ENCODE measurements around the gene HSDL2. TPM values are rescaled to one million over a fixed set of nuclear protein-coding genes. Genes with fewer than 3 reads are reported as not detected.

Gene HSDL2
- total RNA-seq, 1 experiment from 2014 or later: 32.2 TPM

DNA sequence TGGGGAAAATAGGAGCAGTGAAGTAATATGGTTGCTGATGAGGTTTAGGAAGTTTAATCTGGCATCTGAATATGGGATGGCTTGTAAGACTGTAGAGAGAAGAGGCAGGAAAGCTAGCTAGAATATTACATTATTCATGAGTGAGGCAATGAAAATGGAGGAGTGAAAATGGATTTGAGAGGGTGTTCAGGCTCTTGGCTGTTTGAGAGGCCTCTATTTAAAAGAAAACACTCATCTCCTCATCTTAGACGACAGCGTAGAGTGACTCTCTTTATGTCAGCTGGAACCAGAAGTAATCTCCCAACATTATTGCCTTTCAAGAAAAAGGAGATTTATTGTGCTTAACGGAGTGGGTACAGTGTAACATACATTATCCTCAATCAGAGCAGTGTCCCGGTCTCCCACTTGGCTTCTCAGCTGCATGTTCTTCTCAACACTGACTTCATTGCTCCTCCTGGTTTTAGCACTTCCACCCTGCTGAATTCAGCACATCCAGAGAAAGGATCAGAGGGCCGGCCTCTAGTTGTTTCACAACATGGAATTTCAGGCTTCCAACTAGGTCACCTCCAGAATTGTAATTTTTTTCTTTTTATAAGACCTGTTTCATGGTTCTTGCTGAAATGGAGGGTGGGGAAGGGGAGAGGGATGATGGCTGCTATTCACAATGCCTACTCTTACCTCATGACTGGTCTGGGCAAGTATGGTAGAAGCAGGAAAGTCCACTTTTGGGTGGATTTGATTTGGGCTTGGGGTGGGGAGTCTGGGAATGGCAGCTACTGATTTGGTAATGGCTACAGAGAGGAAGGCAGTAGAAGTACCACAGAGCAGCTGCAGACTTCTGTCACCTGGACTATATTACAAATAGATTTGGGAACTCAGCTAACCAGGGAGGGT is 53.8 kb downstream of the HSDL2 start:
- CTCF ChIA-PET: no interaction called here

DNA sequence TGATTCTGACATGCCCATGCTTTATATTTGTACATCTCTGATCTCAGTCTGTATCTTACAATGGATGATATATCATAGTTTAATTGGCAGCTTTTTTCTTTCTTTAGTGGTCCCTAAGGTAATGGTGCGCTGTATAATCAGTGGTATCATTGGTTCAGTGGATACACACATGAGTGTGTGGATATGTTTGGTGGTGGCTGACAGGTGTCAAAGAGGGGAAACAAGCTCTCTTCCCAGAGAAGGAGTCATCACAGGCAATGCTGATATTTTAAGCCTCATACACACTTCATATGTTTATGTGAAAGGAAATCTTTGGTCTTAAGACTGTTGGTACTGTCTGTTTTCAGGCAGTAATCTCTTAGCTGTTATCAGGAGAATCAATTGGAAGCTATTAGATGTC is 54.6 kb downstream of the HSDL2 start:
- no TSS peak for BruUV-seq (replicated peaks)
- no peaks in the 10 kb centered on the region for H3K27me3 ChIP-seq (ENCODE audit: control insufficient read depth, insufficient read depth, low read length)
- intact Hi-C loops (cut with micrococcal nuclease; ENCODE audit: unreplicated experiment) (no loop called here), in situ Hi-C loops (cut with HindIII; ENCODE audit: low pct_unique_long_range_greater_than_20kb, low sequenced_read_pairs) (no loop called here)
- no peak overlapping the region for H3K27ac ChIP-seq (ENCODE audit: low read length)
- no peaks in the 10 kb centered on the region; the same call in 1 of the 2 replicates for H3K36me3 ChIP-seq (ENCODE audit: control insufficient read depth, insufficient read depth, low read length)
- ChIA-PET CTCF (interaction anchor here (0.6 kb wide), 1 partner anchor 348 kb away, joined by 4 read pairs; no protein-coding TSS in a partner anchor), POLR2A (no interaction called here)
- DNase-seq (ENCODE audit: low read depth, low spot score) (no peak), ATAC-seq (no peak)
- no peak overlapping the region for H3K4me3 ChIP-seq (ENCODE audit: low read depth in 2 of 2, low read length in 2 of 2)
- H3K9me3 ChIP-seq (ENCODE audit: control insufficient read depth, insufficient read depth, low read depth, low read length): no peaks in the 10 kb centered on the region
- no peaks in the 10 kb centered on the region for H3K4me1 ChIP-seq (ENCODE audit: control insufficient read depth, insufficient read depth, low read length)
- TF ChIP-seq SIN3A (IDR thresholded peaks at IDR 0.05; ENCODE audit: borderline replicate concordance, insufficient read depth, low read depth, low read length): no peak
- TF ChIP-seq REST (IDR thresholded peaks at IDR 0.05; ENCODE audit: insufficient read depth in 1 of 2, low read depth in 2 of 2, low read length in 1 of 2): no peak
- no peak for TF ChIP-seq TCF7L2 (IDR thresholded peaks at IDR 0.05; ENCODE audit: low read depth, low read length)
- TF ChIP-seq POLR2AphosphoS5 (IDR thresholded peaks at IDR 0.05; ENCODE audit: low read depth, low read length): no peak

More for the DNA sequence above, 53.8 kb downstream of the HSDL2 start:
- intact Hi-C loops (cut with micrococcal nuclease; ENCODE audit: unreplicated experiment): no loop called here
- H3K4me1 ChIP-seq (ENCODE audit: control insufficient read depth, insufficient read depth, low read length): no peaks in the 10 kb centered on the region
- POLR2A ChIA-PET: interaction anchor here (0.6 kb wide), 1 partner anchor 46 kb away, joined by 4 read pairs; no protein-coding TSS in a partner anchor
- no peaks in the 10 kb centered on the region for H3K27me3 ChIP-seq (ENCODE audit: control insufficient read depth, insufficient read depth, low read length)
- no TSS peak for BruUV-seq (replicated peaks)
- DNase-seq (ENCODE audit: low read depth, low spot score) (no peak), ATAC-seq (no peak)
- H3K4me3 ChIP-seq (ENCODE audit: low read depth in 2 of 2, low read length in 2 of 2): no peak overlapping the region
- TF ChIP-seq TCF7L2 (IDR thresholded peaks at IDR 0.05; ENCODE audit: low read depth, low read length) (no peak), REST (IDR thresholded peaks at IDR 0.05; ENCODE audit: insufficient read depth in 1 of 2, low read depth in 2 of 2, low read length in 1 of 2) (no peak), CTCF (IDR thresholded peaks at IDR 0.05) (no peak), SIN3A (IDR thresholded peaks at IDR 0.05; ENCODE audit: borderline replicate concordance, insufficient read depth, low read depth, low read length) (no peak), POLR2AphosphoS5 (IDR thresholded peaks at IDR 0.05; ENCODE audit: low read depth, low read length) (no peak)
- no peak overlapping the region for H3K27ac ChIP-seq (ENCODE audit: low read length)
- in situ Hi-C loops (cut with HindIII; ENCODE audit: low pct_unique_long_range_greater_than_20kb, low sequenced_read_pairs): no loop called here
- no peaks in the 10 kb centered on the region; the same call in 1 of the 2 replicates for H3K36me3 ChIP-seq (ENCODE audit: control insufficient read depth, insufficient read depth, low read length)
- no peaks in the 10 kb centered on the region for H3K9me3 ChIP-seq (ENCODE audit: control insufficient read depth, insufficient read depth, low read depth, low read length)
